ENCODE measurements around the gene HIPK1. TPM values are rescaled to one million over a fixed set of nuclear protein-coding genes. Genes with fewer than 3 reads are reported as not detected.
"Not testable (repeated sequence)": the region's sequence is repeated elsewhere in the genome, so short reads cannot be mapped to it uniquely, and the experiment has no call there.

HIPK1 gene
- total RNA-seq, 1 donor from 2014 or later: 72.3 TPM

GRCh38 chr1:113982949-113983348 is 53.8 kb downstream of the HIPK1 start:
- no peak for DNase-seq (ENCODE audit: low spot score)

- DNase-seq (ENCODE audit: low spot score): no peak
These were observed 54.3 kb downstream of the HIPK1 start for GRCh38 chr1:113983391-113983790.

GRCh38 chr1:113983826-113984225 is 54.7 kb downstream of the HIPK1 start:
- DNase-seq (ENCODE audit: low spot score): no peak

GRCh38 chr1:113984710-113985109 is 55.6 kb downstream of the HIPK1 start:
- DNase-seq (ENCODE audit: low spot score): no peak

- no peak for DNase-seq (ENCODE audit: low spot score)
These were observed 57.7 kb downstream of the HIPK1 start for GRCh38 chr1:113986802-113987201.

GRCh38 chr1:113987259-113987658 is 58.1 kb downstream of the HIPK1 start:
- no peak for DNase-seq (ENCODE audit: low spot score)

GRCh38 chr1:113990530-113990929 is 61.4 kb downstream of the HIPK1 start:
- no peak for DNase-seq (ENCODE audit: low spot score)

- no peak for DNase-seq (ENCODE audit: low spot score)
These were observed 61.8 kb downstream of the HIPK1 start for GRCh38 chr1:113990961-113991360.

- no peak for DNase-seq (ENCODE audit: low spot score)
These were observed 62.4 kb downstream of the HIPK1 start for GRCh38 chr1:113991467-113991997.

GRCh38 chr1:113993072-113993471 is 63.9 kb downstream of the HIPK1 start:
- DNase-seq (ENCODE audit: low spot score): no peak

GRCh38 chr1:113993766-113994165 is 64.6 kb downstream of the HIPK1 start:
- DNase-seq (ENCODE audit: low spot score): no peak

- no peak for DNase-seq (ENCODE audit: low spot score)
These were observed 66.3 kb downstream of the HIPK1 start for GRCh38 chr1:113995382-113995781.

- no peak for DNase-seq (ENCODE audit: low spot score)
These were observed 69.2 kb downstream of the HIPK1 start for GRCh38 chr1:113998361-113998760.

GRCh38 chr1:113999233-113999632 is 70.1 kb downstream of the HIPK1 start:
- DNase-seq (ENCODE audit: low spot score): no peak

- no peak for DNase-seq (ENCODE audit: low spot score)
These were observed 70.7 kb downstream of the HIPK1 start for GRCh38 chr1:113999799-114000198.

GRCh38 chr1:114000406-114000805 is 71.3 kb downstream of the HIPK1 start:
- no peak for DNase-seq (ENCODE audit: low spot score)

GRCh38 chr1:114002492-114003239 is 73.5 kb downstream of the HIPK1 start:
- DNase-seq (ENCODE audit: low spot score): no peak

GRCh38 chr1:114003431-114003830 is 74.3 kb downstream of the HIPK1 start:
- DNase-seq (ENCODE audit: low spot score): no peak

- DNase-seq (ENCODE audit: low spot score): not testable (repeated sequence)
These were observed 77.7 kb downstream of the HIPK1 start for GRCh38 chr1:114006825-114007224.

GRCh38 chr1:114008480-114008941 is 79.4 kb downstream of the HIPK1 start:
- no peak for DNase-seq (ENCODE audit: low spot score)

- no peak for DNase-seq (ENCODE audit: low spot score)
These were observed 79.9 kb downstream of the HIPK1 start for GRCh38 chr1:114008993-114009392.

GRCh38 chr1:114009393-114009792 is 80.3 kb downstream of the HIPK1 start:
- DNase-seq (ENCODE audit: low spot score): no peak

GRCh38 chr1:114010433-114011184 is 81.5 kb downstream of the HIPK1 start:
- DNase-seq (ENCODE audit: low spot score): no peak

Measured in mucosa of gallbladder (tissue), 1 donor.